C4-2B (cell line): ENCODE results near the gene RIC3.

Experiments
- CTCF ChIP-seq: fragments of 450-650 bp; conservative IDR thresholded peaks from 2 replicates; pipeline ENCODE4 v1.5.1; 2017; ENCODE audit warnings: mild to moderate bottlenecking
- ZFX ChIP-seq: fragments of 450-650 bp; IDR thresholded peaks from 2 replicates; pipeline ENCODE4 v1.6.1; 2017

- TF ChIP-seq CTCF = no peak
- TF ChIP-seq ZFX = no peak
Observed at GRCh38 chr11:8105666-8106065, 63.2 kb downstream of the RIC3 start.
